ENCODE data around the gene NACC2. TPM values are rescaled to one million over a fixed set of nuclear protein-coding genes. Genes with fewer than 3 reads are reported as not detected.

Gene NACC2
- total and polyA plus RNA-seq, 2 experiments from 2014 or later = 4.4 to 12.0 TPM

- H3K36me3 ChIP-seq = no peaks in the 10 kb centered on the region
- H3K27me3 ChIP-seq = peaks cover 8% of the 10 kb centered on the region
- peak; percentile 58 to 81 for DNase-seq (ENCODE audit: low read depth in 1 of 2, low spot score in 1 of 2)
- no peak overlapping the region for H3K27ac ChIP-seq
- peaks cover 6% of the 10 kb centered on the region for H3K4me1 ChIP-seq (ENCODE audit: low read depth)
- H3K9me3 ChIP-seq (ENCODE audit: low read depth) = no peaks in the 10 kb centered on the region
- peak; percentile 94 for TF ChIP-seq CTCF (IDR thresholded peaks at IDR 0.05; ENCODE audit: low read depth, low read length)
- H3K4me3 ChIP-seq = no peak overlapping the region
Observed at GRCh38 chr9:136122425-136123383, 27.6 kb upstream of the NACC2 start.

GRCh38 chr9:136121801-136122200, 26.7 kb upstream of the NACC2 start:
- peaks cover 13% of the 10 kb centered on the region for H3K4me1 ChIP-seq (ENCODE audit: low read depth)
- TF ChIP-seq CTCF (IDR thresholded peaks at IDR 0.05; ENCODE audit: low read depth, low read length) = no peak
- H3K4me3 ChIP-seq = no peak overlapping the region
- H3K27ac ChIP-seq = no peak overlapping the region
- no peaks in the 10 kb centered on the region for H3K36me3 ChIP-seq
- no peak for DNase-seq (ENCODE audit: low read depth in 1 of 2, low spot score in 1 of 2)
- H3K9me3 ChIP-seq (ENCODE audit: low read depth) = no peaks in the 10 kb centered on the region
- H3K27me3 ChIP-seq = peaks cover 7% of the 10 kb centered on the region

- no peak for DNase-seq (ENCODE audit: low read depth in 1 of 2, low spot score in 1 of 2)
- no peak overlapping the region for H3K27ac ChIP-seq
- H3K4me1 ChIP-seq (ENCODE audit: low read depth) = peaks cover 13% of the 10 kb centered on the region
- no peaks in the 10 kb centered on the region for H3K9me3 ChIP-seq (ENCODE audit: low read depth)
- no peak for TF ChIP-seq CTCF (IDR thresholded peaks at IDR 0.05; ENCODE audit: low read depth, low read length)
- peaks cover 2% of the 10 kb centered on the region for H3K36me3 ChIP-seq
- no peak overlapping the region for H3K4me3 ChIP-seq
- peaks cover 7% of the 10 kb centered on the region for H3K27me3 ChIP-seq
Observed at GRCh38 chr9:136120438-136120844, 25.4 kb upstream of the NACC2 start.

- H3K27me3 ChIP-seq = peaks cover 6% of the 10 kb centered on the region
- peaks cover 13% of the 10 kb centered on the region for H3K4me1 ChIP-seq (ENCODE audit: low read depth)
- no peak for DNase-seq (ENCODE audit: low read depth in 1 of 2, low spot score in 1 of 2)
- peak overlapping the region; percentile 92 for H3K27ac ChIP-seq
- peaks cover 3% of the 10 kb centered on the region for H3K36me3 ChIP-seq
- H3K4me3 ChIP-seq = peak overlapping the region; percentile 74
- H3K9me3 ChIP-seq (ENCODE audit: low read depth) = no peaks in the 10 kb centered on the region
- TF ChIP-seq CTCF (IDR thresholded peaks at IDR 0.05; ENCODE audit: low read depth, low read length) = no peak
Observed at GRCh38 chr9:136119883-136120393, 24.8 kb upstream of the NACC2 start.

DNA sequence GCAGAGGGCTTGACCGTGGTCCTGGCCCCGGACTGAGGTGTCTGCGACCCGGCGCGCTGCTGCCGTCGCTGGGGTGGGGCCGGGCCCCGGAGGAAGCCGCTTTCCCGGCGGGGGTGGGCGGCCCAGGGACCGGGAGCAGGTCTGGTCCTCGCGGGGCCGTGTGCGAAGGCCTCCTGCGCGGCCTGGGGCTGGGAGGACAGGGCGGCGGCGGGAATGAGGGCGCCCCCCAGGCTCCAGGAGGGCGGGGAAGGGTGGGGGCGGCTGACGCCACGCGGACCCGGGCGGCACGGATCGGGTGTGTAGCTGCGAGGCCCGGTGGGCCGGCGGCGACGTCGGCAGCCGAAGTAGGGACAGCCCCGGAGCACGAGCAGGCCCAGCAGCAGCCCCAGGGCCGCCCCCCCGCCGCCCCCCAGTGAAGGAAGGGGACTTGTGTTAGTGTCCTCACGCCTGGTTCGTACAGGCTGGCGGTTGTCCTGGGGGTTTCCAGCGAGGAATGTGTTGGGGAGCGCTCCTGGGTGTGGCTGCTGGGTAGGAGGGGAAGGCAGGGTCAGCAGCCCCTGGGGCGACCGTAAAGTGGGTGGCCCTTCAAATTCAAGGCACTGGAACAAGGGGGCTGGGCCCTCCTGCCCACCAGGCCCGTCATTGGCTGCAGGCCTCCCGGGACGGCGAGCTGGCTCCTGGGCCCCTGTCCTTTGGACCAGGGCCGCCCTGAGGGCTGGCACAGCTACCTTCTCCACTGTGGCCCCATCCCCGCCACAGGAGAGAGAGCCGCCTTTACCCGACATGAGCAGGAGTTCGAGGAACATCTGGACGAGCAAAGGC, 24.2 kb upstream of the NACC2 start:
- peak overlapping the region; percentile 74 for H3K4me3 ChIP-seq
- peak; percentile 53 to 68 for DNase-seq (ENCODE audit: low read depth in 1 of 2, low spot score in 1 of 2)
- no peak for TF ChIP-seq CTCF (IDR thresholded peaks at IDR 0.05; ENCODE audit: low read depth, low read length)
- peak overlapping the region; percentile 92 for H3K27ac ChIP-seq
- H3K27me3 ChIP-seq = peaks cover 3% of the 10 kb centered on the region
- no peaks in the 10 kb centered on the region for H3K9me3 ChIP-seq (ENCODE audit: low read depth)
- peaks cover 3% of the 10 kb centered on the region for H3K36me3 ChIP-seq
- H3K4me1 ChIP-seq (ENCODE audit: low read depth) = peaks cover 13% of the 10 kb centered on the region

All from cardiac muscle cell (in vitro differentiated cells and primary cell).